HCT116 (cell line): ENCODE data around the gene COL15A1. TPM values are rescaled to one million over a fixed set of nuclear protein-coding genes. Genes with fewer than 3 reads are reported as not detected.

Experiments used
- ATAC-seq: fragments of 200-7000 bp; cut with Tn5 transposase; 2 replicates; pipeline ENCODE4 v1.9.1; 2020; ENCODE audit warnings: mild to moderate bottlenecking, moderate library complexity
- BruUV-seq: library from RNA; stranded (reverse); fragments of 400-500 nt; replicated peaks from 2 replicates; lab custom pipeline; 2021; lab: Mats Ljungman, UMichigan
- CTCF ChIA-PET: fragments of 300-600 bp; sonication (Branson Sonifier 250); formaldehyde crosslinking; loops from one replicate; lab custom pipeline; 2021; ENCODE audit warnings: antibody characterized with exemption; lab: Charles Lee
- POLR2A ChIA-PET: fragments of 300-600, 350-600 bp; sonication (Branson Sonifier 250); formaldehyde crosslinking; loops from one replicate; lab custom pipeline; 2021; ENCODE audit warnings: antibody characterized with exemption; lab: Charles Lee
- RAD21 ChIA-PET, 2 experiments: fragments of 300-600 bp; sonication (Branson Sonifier 250); formaldehyde crosslinking; loops; one replicate each; lab custom pipeline; 2023; ENCODE audit warnings: low total read pairs in 2 of 2; ENCODE audit not compliant: uncharacterized antibody in 2 of 2, unreplicated experiment in 2 of 2, low non-redundant PET in 1 of 2; lab: Charles Lee
- DNase-seq: peaks from one replicate; pipeline ENCODE4 v3.0.0-alpha.2; 2010; ENCODE audit warnings: low read depth, low spot score
- H2AFZ ChIP-seq: fragments of 200-600 bp; shearing (Covaris generic), sonication (generic); 2 replicates; pipeline ENCODE4 v1.6.1; 2017; ENCODE audit warnings: low read depth, mixed run types, mixed read lengths, antibody characterized with exemption, low read length; ENCODE audit not compliant: poor library complexity, severe bottlenecking
- H3K27ac ChIP-seq: 2 replicates; pipeline ENCODE4 v1.5.1; 2012; ENCODE audit warnings: low read depth, low read length
- H3K27me3 ChIP-seq: fragments of 200-600 bp; sonication (generic); 2 replicates; pipeline ENCODE4 v1.6.1; 2016; ENCODE audit warnings: mixed run types, low read length, mixed read lengths; ENCODE audit not compliant: insufficient read depth
- H3K36me3 ChIP-seq, 2 experiments: fragments of 200-500 bp in 1 of 2; fragments of 200-600 bp in 1 of 2; sonication (Bioruptor generic) in 1 of 2; sonication (generic) in 1 of 2; 2 replicates each; pipeline versions ENCODE4 v1.5.1 to v1.6.1; 2014 to 2016; ENCODE audit warnings: low read length in 2 of 2, inconsistent platforms in 1 of 2, mixed read lengths in 1 of 2, mixed run types in 1 of 2; ENCODE audit not compliant: insufficient read depth in 2 of 2, control insufficient read depth in 1 of 2
- H3K4me1 ChIP-seq, 2 experiments: fragments of 200-600 bp in 1 of 2; sonication (generic) in 1 of 2; 2 replicates each; pipeline versions ENCODE4 v1.5.1 to v1.6.1; 2012 to 2017; ENCODE audit warnings: low read length in 2 of 2, inconsistent platforms in 1 of 2, mild to moderate bottlenecking in 1 of 2, mixed read lengths in 1 of 2, mixed run types in 1 of 2, moderate library complexity in 1 of 2; ENCODE audit not compliant: insufficient read depth in 2 of 2, control insufficient read depth in 1 of 2
- H3K4me2 ChIP-seq: fragments of 200-600 bp; sonication (generic); 2 replicates; pipeline ENCODE4 v1.6.1; 2017; ENCODE audit warnings: mixed run types, low read length, mixed read lengths
- H3K4me3 ChIP-seq, 2 experiments: fragments of 200-600 bp in 1 of 2; sonication (generic) in 1 of 2; replicated peaks in 1 of 2; 2 replicates each; pipeline ENCODE4 v1.5.1; 2011 to 2016; ENCODE audit warnings: low read length in 2 of 2, control low read depth in 1 of 2, low read depth in 1 of 2, mild to moderate bottlenecking in 1 of 2, mixed read lengths in 1 of 2, mixed run types in 1 of 2
- H3K79me2 ChIP-seq: fragments of 200-600 bp; sonication (generic); 2 replicates; pipeline ENCODE4 v1.6.1; 2017; ENCODE audit warnings: mild to moderate bottlenecking, mixed run types, low read length, moderate library complexity, mixed read lengths; ENCODE audit not compliant: insufficient read depth
- H3K9ac ChIP-seq: fragments of 200-600 bp; sonication (generic); 2 replicates; pipeline ENCODE4 v1.6.1; 2016; ENCODE audit warnings: low read length, mixed read lengths
- H3K9me2 ChIP-seq: fragments of 200-600 bp; sonication (generic), shearing (Covaris generic); 2 replicates; pipeline ENCODE4 v1.6.1; 2017; ENCODE audit warnings: mixed run types, mild to moderate bottlenecking, moderate library complexity; ENCODE audit not compliant: insufficient read depth
- H3K9me3 ChIP-seq, 2 experiments: fragments of 200-500 bp in 1 of 2; fragments of 200-600 bp in 1 of 2; sonication (Bioruptor generic) in 1 of 2; sonication (generic) in 1 of 2; 2 replicates each; pipeline ENCODE4 v1.6.1; 2014 to 2017; ENCODE audit warnings: low read length in 2 of 2, mixed read lengths in 2 of 2, inconsistent platforms in 1 of 2, low read depth in 1 of 2, mild to moderate bottlenecking in 1 of 2, mixed run types in 1 of 2, moderate library complexity in 1 of 2; ENCODE audit not compliant: control insufficient read depth in 1 of 2, insufficient read depth in 1 of 2
- H4K20me1 ChIP-seq: fragments of 200-600 bp; sonication (generic), shearing (Covaris generic); 2 replicates; pipeline ENCODE4 v1.6.1; 2017; ENCODE audit warnings: mixed run types, mild to moderate bottlenecking, moderate library complexity; ENCODE audit not compliant: insufficient read depth
- CBX3 ChIP-seq: IDR thresholded peaks from 2 replicates; pipeline ENCODE4 v1.6.1; 2012; ENCODE audit warnings: low read depth
- CEBPB ChIP-seq: IDR thresholded peaks from 2 replicates; pipeline ENCODE4 v1.6.1; 2012; ENCODE audit warnings: low read depth
- CTCF ChIP-seq, 3 experiments: fragments of 200-600 bp in 1 of 3; sonication (generic) in 1 of 3; IDR thresholded peaks in 2 of 3; conservative IDR thresholded peaks in 1 of 3; 2 replicates each; pipeline ENCODE4 v1.5.1; 2012 to 2017; ENCODE audit warnings: low read depth in 2 of 3, low read length in 2 of 3, antibody characterized with exemption in 1 of 3, borderline replicate concordance in 1 of 3, control low read depth in 1 of 3, mild to moderate bottlenecking in 1 of 3, mixed read lengths in 1 of 3, mixed run types in 1 of 3, moderate library complexity in 1 of 3; ENCODE audit not compliant: insufficient read depth in 1 of 3
- EGR1 ChIP-seq: IDR thresholded peaks from 2 replicates; pipeline ENCODE4 v1.6.1; 2012; ENCODE audit warnings: low read depth
- ELF1 ChIP-seq: IDR thresholded peaks from 2 replicates; pipeline ENCODE4 v1.6.1; 2012; ENCODE audit warnings: low read depth, borderline replicate concordance
- EZH2 ChIP-seq: fragments of 200-600 bp; sonication (generic); IDR thresholded peaks from 2 replicates; pipeline ENCODE4 v1.6.1; 2017; ENCODE audit warnings: antibody characterized with exemption, mixed run types
- FOSL1 ChIP-seq: IDR thresholded peaks from 2 replicates; pipeline ENCODE4 v1.6.1; 2012; ENCODE audit warnings: low read depth
- SIN3A ChIP-seq: IDR thresholded peaks from 2 replicates; pipeline ENCODE4 v1.6.1; 2012; ENCODE audit warnings: low read depth
- TCF7L2 ChIP-seq: IDR thresholded peaks from 2 replicates; pipeline ENCODE4 v1.7.0; 2011; ENCODE audit warnings: borderline replicate concordance, inconsistent platforms; ENCODE audit not compliant: insufficient read depth, insufficient read length; ENCODE audit errors: extremely low read depth
- YY1 ChIP-seq: IDR thresholded peaks from 2 replicates; pipeline ENCODE4 v1.6.1; 2011; ENCODE audit warnings: low read length, low read depth, moderate library complexity, mild to moderate bottlenecking; ENCODE audit not compliant: insufficient replicate concordance; ENCODE audit errors: extremely low read depth
- ZFX ChIP-seq: fragments of 450-650 bp; IDR thresholded peaks from 2 replicates; pipeline ENCODE4 v1.6.1; 2017
- intact Hi-C: fragments of 100-400 bp; cut with micrococcal nuclease; formaldehyde crosslinking; loops from 2 replicates; pipeline ENCODE4 v1.10.0; 2022
- total RNA-seq: library from RNA; stranded (reverse); gene quantifications from one replicate; pipeline ENCODE4 v1.2.1, GENCODE V29; 2021; ENCODE audit not compliant: unreplicated experiment
- TF ChIP-seq, protein P1 (sequence below): IDR thresholded peaks from 2 replicates; pipeline ENCODE4 v1.6.1; 2011; ENCODE audit warnings: mild to moderate bottlenecking, low read length, moderate library complexity; ENCODE audit not compliant: insufficient replicate concordance; ENCODE audit errors: extremely low read depth
- TF ChIP-seq, protein P2 (sequence below): IDR thresholded peaks from 2 replicates; pipeline ENCODE4 v1.6.1; 2012; ENCODE audit warnings: low read depth

Gene COL15A1
- total RNA-seq, 1 experiment from 2014 or later: 0.15 TPM

GRCh38 chr9:99103054-99103895 is 159.6 kb downstream of the COL15A1 start:
- Histone ChIP-seq H3K27ac (no peak overlapping the region), H4K20me1 (no peaks in the 10 kb centered on the region), H3K9ac (no peak overlapping the region), H3K4me1 (peaks cover 0 to 18% of the 10 kb centered on the region in 2 experiments; a peak in 3 of 4 replicates), H3K27me3 (no peaks in the 10 kb centered on the region), H3K79me2 (no peaks in the 10 kb centered on the region), H3K4me3 (no peak overlapping the region), H3K9me2 (no peaks in the 10 kb centered on the region), H2AFZ (no peak overlapping the region), H3K4me2 (no peak overlapping the region), H3K9me3 (no peaks in the 10 kb centered on the region), H3K36me3 (no peaks in the 10 kb centered on the region)
- POLR2A ChIA-PET: interaction anchor here (1.4 kb wide), 1 partner anchor 12 kb away, joined by 3 read pairs; no protein-coding TSS in a partner anchor
- BruUV-seq: no TSS peak
- intact Hi-C loops: no loop called here
- TF ChIP-seq, protein P1, sequence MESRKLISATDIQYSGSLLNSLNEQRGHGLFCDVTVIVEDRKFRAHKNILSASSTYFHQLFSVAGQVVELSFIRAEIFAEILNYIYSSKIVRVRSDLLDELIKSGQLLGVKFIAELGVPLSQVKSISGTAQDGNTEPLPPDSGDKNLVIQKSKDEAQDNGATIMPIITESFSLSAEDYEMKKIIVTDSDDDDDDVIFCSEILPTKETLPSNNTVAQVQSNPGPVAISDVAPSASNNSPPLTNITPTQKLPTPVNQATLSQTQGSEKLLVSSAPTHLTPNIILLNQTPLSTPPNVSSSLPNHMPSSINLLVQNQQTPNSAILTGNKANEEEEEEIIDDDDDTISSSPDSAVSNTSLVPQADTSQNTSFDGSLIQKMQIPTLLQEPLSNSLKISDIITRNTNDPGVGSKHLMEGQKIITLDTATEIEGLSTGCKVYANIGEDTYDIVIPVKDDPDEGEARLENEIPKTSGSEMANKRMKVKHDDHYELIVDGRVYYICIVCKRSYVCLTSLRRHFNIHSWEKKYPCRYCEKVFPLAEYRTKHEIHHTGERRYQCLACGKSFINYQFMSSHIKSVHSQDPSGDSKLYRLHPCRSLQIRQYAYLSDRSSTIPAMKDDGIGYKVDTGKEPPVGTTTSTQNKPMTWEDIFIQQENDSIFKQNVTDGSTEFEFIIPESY: no peak
- no peak for TF ChIP-seq CBX3
- no peak for TF ChIP-seq ELF1
- no peak for TF ChIP-seq SIN3A
- no peak for TF ChIP-seq ZFX
- TF ChIP-seq EZH2: no peak
- no peak for TF ChIP-seq TCF7L2
- TF ChIP-seq, protein P2, sequence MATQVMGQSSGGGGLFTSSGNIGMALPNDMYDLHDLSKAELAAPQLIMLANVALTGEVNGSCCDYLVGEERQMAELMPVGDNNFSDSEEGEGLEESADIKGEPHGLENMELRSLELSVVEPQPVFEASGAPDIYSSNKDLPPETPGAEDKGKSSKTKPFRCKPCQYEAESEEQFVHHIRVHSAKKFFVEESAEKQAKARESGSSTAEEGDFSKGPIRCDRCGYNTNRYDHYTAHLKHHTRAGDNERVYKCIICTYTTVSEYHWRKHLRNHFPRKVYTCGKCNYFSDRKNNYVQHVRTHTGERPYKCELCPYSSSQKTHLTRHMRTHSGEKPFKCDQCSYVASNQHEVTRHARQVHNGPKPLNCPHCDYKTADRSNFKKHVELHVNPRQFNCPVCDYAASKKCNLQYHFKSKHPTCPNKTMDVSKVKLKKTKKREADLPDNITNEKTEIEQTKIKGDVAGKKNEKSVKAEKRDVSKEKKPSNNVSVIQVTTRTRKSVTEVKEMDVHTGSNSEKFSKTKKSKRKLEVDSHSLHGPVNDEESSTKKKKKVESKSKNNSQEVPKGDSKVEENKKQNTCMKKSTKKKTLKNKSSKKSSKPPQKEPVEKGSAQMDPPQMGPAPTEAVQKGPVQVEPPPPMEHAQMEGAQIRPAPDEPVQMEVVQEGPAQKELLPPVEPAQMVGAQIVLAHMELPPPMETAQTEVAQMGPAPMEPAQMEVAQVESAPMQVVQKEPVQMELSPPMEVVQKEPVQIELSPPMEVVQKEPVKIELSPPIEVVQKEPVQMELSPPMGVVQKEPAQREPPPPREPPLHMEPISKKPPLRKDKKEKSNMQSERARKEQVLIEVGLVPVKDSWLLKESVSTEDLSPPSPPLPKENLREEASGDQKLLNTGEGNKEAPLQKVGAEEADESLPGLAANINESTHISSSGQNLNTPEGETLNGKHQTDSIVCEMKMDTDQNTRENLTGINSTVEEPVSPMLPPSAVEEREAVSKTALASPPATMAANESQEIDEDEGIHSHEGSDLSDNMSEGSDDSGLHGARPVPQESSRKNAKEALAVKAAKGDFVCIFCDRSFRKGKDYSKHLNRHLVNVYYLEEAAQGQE: no peak
- TF ChIP-seq CEBPB: no peak
- no peak for TF ChIP-seq FOSL1
- TF ChIP-seq YY1: no peak
- TF ChIP-seq CTCF (IDR thresholded peaks at IDR 0.05 in 2 of 3, conservative IDR thresholded peaks at IDR 0.05 in 1 of 3; ENCODE audit: borderline replicate concordance in 1 of 3, insufficient read depth in 1 of 3, low read depth in 2 of 3, low read length in 2 of 3): no peak
- TF ChIP-seq EGR1: no peak
- ATAC-seq (no peak), DNase-seq (no peak)
- CTCF ChIA-PET: no interaction called here
- RAD21 ChIA-PET: no interaction called here
